Measurements from ENCODE around the gene HPF1.
"Not testable (repeated sequence)": the region's sequence is repeated elsewhere in the genome, so short reads cannot be mapped to it uniquely, and the experiment has no call there.

The HPF1 gene

GRCh38 chr4:169757575-169758184 is at the start of gene HPF1:
Gene HPF1 (minus strand): TSS chr4:169757944. CDS start chr4:169757877, 67 bp downstream.
- Mint-ChIP-seq H3K36me3 (peaks cover under 1% of the 10 kb centered on the region), H3K27me3 (no peaks in the 10 kb centered on the region), H3K27ac (peak within 1 kb of the TSS; percentile 76), H3K9me3 (no peaks in the 10 kb centered on the region), H3K4me3 (peak within 1 kb of the TSS; percentile 90), H3K4me1 (peaks cover 26% of the 10 kb centered on the region)
- ATAC-seq = peak; percentile 97

- H3K4me1 Mint-ChIP-seq, H3K36me3 Mint-ChIP-seq, H3K27ac Mint-ChIP-seq, ATAC-seq, H3K4me3 Mint-ChIP-seq, H3K9me3 Mint-ChIP-seq: not testable (repeated sequence)
- H3K27me3 Mint-ChIP-seq = peaks cover 11% of the 10 kb centered on the region
Measured at GRCh38 chr4:169806770-169807169, 49.0 kb upstream of the HPF1 start.

- H3K4me3 Mint-ChIP-seq = no peak overlapping the region
- no peak overlapping the region for H3K27ac Mint-ChIP-seq
- H3K9me3 Mint-ChIP-seq = peaks cover 4% of the 10 kb centered on the region
- H3K27me3 Mint-ChIP-seq = peaks cover 24% of the 10 kb centered on the region
- no peak for ATAC-seq
- no peaks in the 10 kb centered on the region for H3K36me3 Mint-ChIP-seq
- H3K4me1 Mint-ChIP-seq = no peaks in the 10 kb centered on the region
Measured at GRCh38 chr4:169803413-169803812, 45.7 kb upstream of the HPF1 start.

DNA sequence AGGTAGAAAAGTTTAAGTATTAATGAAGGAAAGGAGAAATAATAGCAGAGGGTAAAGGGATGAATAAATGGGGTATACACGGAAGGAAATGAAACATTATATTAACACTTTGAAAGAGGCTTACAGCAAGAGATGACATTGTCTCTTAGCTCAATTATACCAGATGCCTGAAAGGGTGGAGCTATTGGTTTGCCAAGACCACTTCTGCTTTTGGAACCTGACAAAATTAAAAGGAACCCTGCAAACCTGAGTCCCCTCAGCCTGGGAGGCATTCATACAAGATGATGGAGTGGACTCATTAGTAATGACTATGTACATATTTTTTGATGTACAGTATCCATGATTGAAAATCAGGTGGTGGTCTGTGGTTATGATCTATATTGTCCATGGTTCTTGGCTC is 45.1 kb upstream of the HPF1 start:
- H3K27me3 Mint-ChIP-seq = peaks cover 26% of the 10 kb centered on the region
- H3K9me3 Mint-ChIP-seq = peaks cover 4% of the 10 kb centered on the region
- no peaks in the 10 kb centered on the region for H3K36me3 Mint-ChIP-seq
- H3K4me3 Mint-ChIP-seq = no peak overlapping the region
- ATAC-seq = no peak
- H3K4me1 Mint-ChIP-seq = no peaks in the 10 kb centered on the region
- no peak overlapping the region for H3K27ac Mint-ChIP-seq

GRCh38 chr4:169800541-169800940 is 42.8 kb upstream of the HPF1 start:
- peaks cover 25% of the 10 kb centered on the region for H3K27me3 Mint-ChIP-seq
- no peaks in the 10 kb centered on the region for H3K4me1 Mint-ChIP-seq
- H3K9me3 Mint-ChIP-seq = no peaks in the 10 kb centered on the region
- no peaks in the 10 kb centered on the region for H3K36me3 Mint-ChIP-seq
- ATAC-seq = no peak
- H3K27ac Mint-ChIP-seq = no peak overlapping the region
- no peak overlapping the region for H3K4me3 Mint-ChIP-seq

DNA sequence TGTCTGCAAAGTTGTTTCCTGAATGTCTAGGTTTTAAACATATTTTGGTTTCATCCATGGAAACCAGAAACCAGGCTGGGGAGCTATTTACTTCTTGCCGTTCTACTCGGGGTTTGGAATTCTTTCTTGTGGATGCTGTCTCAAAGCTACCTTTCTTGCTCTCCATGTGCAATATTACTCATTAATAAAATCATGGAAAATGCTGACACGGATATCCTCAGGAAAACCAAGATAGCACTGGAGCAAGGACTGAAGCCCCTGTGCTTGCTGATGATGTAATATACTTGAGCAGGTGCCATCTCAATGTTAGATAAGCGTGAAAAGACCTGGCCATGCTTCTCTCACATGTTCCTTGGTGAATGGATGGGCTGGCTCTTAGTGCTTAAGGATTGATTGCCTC is 41.5 kb upstream of the HPF1 start:
- peaks cover 25% of the 10 kb centered on the region for H3K27me3 Mint-ChIP-seq
- no peak for ATAC-seq
- no peaks in the 10 kb centered on the region for H3K36me3 Mint-ChIP-seq

DNA sequence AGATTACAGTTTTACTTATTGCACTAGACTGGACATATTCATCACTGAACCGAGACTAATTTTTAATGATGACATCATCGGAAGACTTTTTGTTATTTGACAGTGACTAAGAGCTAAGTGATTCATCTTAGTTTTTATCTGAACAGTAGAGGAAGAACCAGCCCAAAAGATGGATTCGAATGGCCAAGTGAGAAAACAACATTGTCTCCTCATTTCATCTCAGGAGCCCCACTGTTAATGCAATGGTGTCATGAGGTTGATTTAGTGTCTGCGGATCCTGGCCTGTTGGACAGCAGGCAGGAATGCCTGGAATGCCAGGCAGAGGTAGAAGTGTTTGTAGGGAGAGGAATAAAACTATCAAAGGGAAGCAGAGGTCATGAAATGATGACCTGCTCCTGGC is 37.8 kb upstream of the HPF1 start:
- Mint-ChIP-seq H3K4me1 (peaks cover 9% of the 10 kb centered on the region), H3K9me3 (no peaks in the 10 kb centered on the region), H3K27me3 (peaks cover 47% of the 10 kb centered on the region), H3K27ac (no peak overlapping the region), H3K4me3 (no peak overlapping the region), H3K36me3 (no peaks in the 10 kb centered on the region)
- no peak for ATAC-seq

More for the DNA sequence above, 41.5 kb upstream of the HPF1 start:
- no peaks in the 10 kb centered on the region for H3K9me3 Mint-ChIP-seq
- no peaks in the 10 kb centered on the region for H3K4me1 Mint-ChIP-seq
- no peak overlapping the region for H3K27ac Mint-ChIP-seq
- H3K4me3 Mint-ChIP-seq = no peak overlapping the region

- Mint-ChIP-seq H3K9me3 (no peaks in the 10 kb centered on the region), H3K36me3 (no peaks in the 10 kb centered on the region), H3K27me3 (peaks cover 61% of the 10 kb centered on the region), H3K4me3 (peak overlapping the region; percentile 44), H3K4me1 (peaks cover 9% of the 10 kb centered on the region), H3K27ac (no peak overlapping the region)
- no peak for ATAC-seq
Measured at GRCh38 chr4:169791527-169792156, 33.9 kb upstream of the HPF1 start.

- H3K9me3 Mint-ChIP-seq = no peaks in the 10 kb centered on the region
- H3K36me3 Mint-ChIP-seq = no peaks in the 10 kb centered on the region
- H3K4me1 Mint-ChIP-seq = peaks cover 9% of the 10 kb centered on the region
- no peak overlapping the region for H3K27ac Mint-ChIP-seq
- H3K27me3 Mint-ChIP-seq = peaks cover 67% of the 10 kb centered on the region
- H3K4me3 Mint-ChIP-seq = no peak overlapping the region
- ATAC-seq = no peak
Measured at GRCh38 chr4:169791062-169791461, 33.3 kb upstream of the HPF1 start.

- Mint-ChIP-seq H3K4me3 (peak overlapping the region; percentile 43), H3K4me1 (peaks cover 13% of the 10 kb centered on the region), H3K27ac (no peak overlapping the region), H3K36me3 (no peaks in the 10 kb centered on the region), H3K9me3 (peaks cover 2% of the 10 kb centered on the region), H3K27me3 (peaks cover 35% of the 10 kb centered on the region)
- ATAC-seq = peak; percentile 50
Measured at GRCh38 chr4:169774466-169775445, 17.0 kb upstream of the HPF1 start.

- peaks cover 13% of the 10 kb centered on the region for H3K4me1 Mint-ChIP-seq
- no peaks in the 10 kb centered on the region for H3K36me3 Mint-ChIP-seq
- ATAC-seq = no peak
- peaks cover 2% of the 10 kb centered on the region for H3K9me3 Mint-ChIP-seq
- H3K27me3 Mint-ChIP-seq = peaks cover 35% of the 10 kb centered on the region
- H3K4me3 Mint-ChIP-seq = no peak overlapping the region
- no peak overlapping the region for H3K27ac Mint-ChIP-seq
Measured at GRCh38 chr4:169773889-169774288, 16.1 kb upstream of the HPF1 start.

DNA sequence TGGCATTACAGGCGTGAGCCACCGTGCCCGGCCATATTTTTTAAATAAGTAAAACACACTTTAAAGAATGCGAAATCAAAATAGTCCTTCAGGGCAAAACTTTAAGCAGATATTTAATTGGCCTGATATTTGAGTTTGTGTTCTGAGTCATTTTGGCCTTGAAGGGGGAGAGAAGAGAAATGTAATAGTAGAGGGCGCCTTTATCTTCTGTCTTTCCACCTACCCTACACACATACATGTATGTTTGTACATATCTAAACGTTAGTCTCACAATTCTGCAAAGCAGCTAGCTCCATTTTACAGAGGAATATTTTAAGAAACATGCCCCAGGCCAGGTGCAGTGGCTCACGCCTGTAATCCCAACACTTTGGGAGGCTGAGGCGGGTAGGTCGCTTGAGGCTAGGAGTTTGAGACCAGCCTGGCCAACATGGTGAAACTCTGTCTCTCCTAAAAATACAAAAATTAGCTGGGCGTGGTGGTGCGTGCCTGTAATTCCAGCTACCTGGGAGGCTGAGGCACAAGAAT is 13.9 kb upstream of the HPF1 start:
- not testable (repeated sequence) for H3K4me3 Mint-ChIP-seq, ATAC-seq, H3K36me3 Mint-ChIP-seq, H3K9me3 Mint-ChIP-seq, H3K27ac Mint-ChIP-seq
- Mint-ChIP-seq H3K27me3 (peaks cover 24% of the 10 kb centered on the region), H3K4me1 (peaks cover 13% of the 10 kb centered on the region)

DNA sequence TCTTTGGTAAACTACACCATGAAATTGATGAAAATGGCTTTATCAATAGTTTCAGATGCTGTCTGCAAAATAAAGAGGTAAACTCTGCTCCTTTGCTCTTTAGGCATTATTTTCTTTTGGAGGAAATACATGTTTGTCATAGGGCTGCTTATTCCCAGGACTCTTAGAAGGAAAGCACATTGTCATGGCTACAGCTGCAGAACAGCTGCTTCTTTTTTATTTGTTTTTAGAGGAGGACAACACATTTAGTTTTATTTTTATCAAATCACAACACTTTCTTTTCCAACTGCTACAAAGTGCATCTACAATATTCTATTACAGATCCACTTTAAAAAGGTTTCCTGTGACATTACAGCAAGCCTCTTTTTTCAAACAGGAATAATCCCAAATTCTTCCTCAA is 12.7 kb upstream of the HPF1 start:
- Mint-ChIP-seq H3K27ac (no peak overlapping the region), H3K4me1 (peaks cover 8% of the 10 kb centered on the region), H3K27me3 (peaks cover 14% of the 10 kb centered on the region), H3K9me3 (no peaks in the 10 kb centered on the region), H3K4me3 (no peak overlapping the region), H3K36me3 (no peaks in the 10 kb centered on the region)
- no peak for ATAC-seq

DNA sequence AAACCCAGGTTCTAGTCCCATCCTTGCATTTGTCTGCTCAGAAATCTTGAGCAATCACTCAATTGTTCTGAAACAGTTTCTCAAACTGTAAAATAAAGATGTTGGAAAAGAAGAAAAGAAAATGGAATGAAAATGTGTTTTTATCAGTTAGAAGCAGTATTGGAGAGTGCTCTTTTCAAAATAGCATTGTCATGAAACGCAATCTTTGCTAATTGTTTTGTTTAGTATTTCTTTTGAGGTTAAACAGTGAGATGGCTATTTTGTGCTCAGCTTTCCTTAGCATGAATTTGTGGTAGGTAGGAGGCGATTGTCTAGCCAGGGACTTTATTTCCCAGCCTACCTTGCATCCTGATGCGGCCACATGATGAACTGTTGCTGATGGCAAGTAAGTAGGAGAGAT is 10.6 kb upstream of the HPF1 start:
- Mint-ChIP-seq H3K36me3 (no peaks in the 10 kb centered on the region), H3K4me1 (peaks cover 5% of the 10 kb centered on the region), H3K9me3 (no peaks in the 10 kb centered on the region), H3K4me3 (no peak overlapping the region), H3K27ac (no peak overlapping the region), H3K27me3 (no peaks in the 10 kb centered on the region)
- ATAC-seq = no peak

GRCh38 chr4:169766741-169767140 is 9.0 kb upstream of the HPF1 start:
- Mint-ChIP-seq H3K4me1 (peaks cover 5% of the 10 kb centered on the region), H3K9me3 (no peaks in the 10 kb centered on the region), H3K4me3 (no peak overlapping the region), H3K27ac (no peak overlapping the region), H3K36me3 (no peaks in the 10 kb centered on the region), H3K27me3 (no peaks in the 10 kb centered on the region)
- no peak for ATAC-seq
